HL-60 (cell line): ENCODE results near the gene CORO1C.

Source experiments
- CTCF ChIP-seq: IDR thresholded peaks from one replicate; pipeline ENCODE4 v1.5.1; 2011; ENCODE audit warnings: low read length, control low read depth, inconsistent platforms; ENCODE audit not compliant: insufficient read depth
- SPI1 ChIP-seq: IDR thresholded peaks from 2 replicates; pipeline ENCODE4 v1.6.1; 2012; ENCODE audit warnings: low read depth, mild to moderate bottlenecking, borderline replicate concordance

- TF ChIP-seq CTCF (no peak), SPI1 (no peak)
Measured at GRCh38 chr12:108621161-108621560, 110.2 kb downstream of the CORO1C start.
